Adrenal gland (tissue), 12 donors: ENCODE data around the gene RAP1GAP2. TPM values are rescaled to one million over a fixed set of nuclear protein-coding genes. Genes with fewer than 3 reads are reported as not detected.

Experiments
- DNase-seq, 7 donors: peaks; one replicate each; pipeline ENCODE4 v3.0.0-alpha.2; 2019 to 2020
- H3K27ac ChIP-seq, 5 donors: fragments of 200-600 bp; sonication (generic) in 4 of 5; 1 replicate in 3 of 5; 2 replicates in 2 of 5; pipeline versions ENCODE4 v1.5.1 to v1.8.0; 2016 to 2020; ENCODE audit warnings: mild to moderate bottlenecking in 1 of 5
- H3K27me3 ChIP-seq: fragments of 200-600 bp; 2 replicates; pipeline ENCODE4 v1.8.0; 2021
- H3K36me3 ChIP-seq, 2 donors: fragments of 200-600 bp; replicated peaks in 1 of 2; 1 replicate in 1 of 2; 2 replicates in 1 of 2; pipeline versions ENCODE4 v1.5.1 to v1.8.0; 2018 to 2022
- H3K4me1 ChIP-seq, 2 donors: fragments of 200-600 bp; replicated peaks in 1 of 2; 1 replicate in 1 of 2; 2 replicates in 1 of 2; pipeline versions ENCODE4 v1.5.1 to v1.8.0; 2018 to 2021
- H3K4me3 ChIP-seq, 4 donors: fragments of 200-600 bp; sonication (generic) in 3 of 4; one replicate each; pipeline ENCODE4 v1.5.1; 2016 to 2018
- H3K9me3 ChIP-seq, 3 donors: fragments of 200-600 bp; sonication (generic) in 1 of 3; replicated peaks in 1 of 3; 1 replicate in 2 of 3; 2 replicates in 1 of 3; pipeline versions ENCODE4 v1.5.1 to v1.8.0; 2016 to 2021
- CTCF ChIP-seq, 6 experiments: fragments of 450-650 bp in 4 of 6; fragments of 200-600 bp in 2 of 6; sonication (generic) in 1 of 6; IDR thresholded peaks; 1 replicate in 5 of 6; 2 replicates in 1 of 6; pipeline versions ENCODE4 v1.5.1 to v1.8.0; 2016 to 2021; ENCODE audit warnings: antibody characterized with exemption in 6 of 6, mild to moderate bottlenecking in 2 of 6, moderate library complexity in 1 of 6
- POLR2A ChIP-seq, 2 donors: fragments of 450-650 bp; IDR thresholded peaks; one replicate each; pipeline ENCODE4 v1.6.1; 2017; ENCODE audit warnings: antibody characterized with exemption in 2 of 2, mild to moderate bottlenecking in 2 of 2, moderate library complexity in 1 of 2
- WGBS, 4 donors: extraction: QIAGEN DNeasy Blood & Tissue Kit in 2 of 4; methylation state at CpG; one replicate each; pipeline versions ENCODE4 v1.1.5 to v1.1.7; 2013 to 2017; 5-methylcytosine and 5-hydroxymethylcytosine counted together
- intact Hi-C, 2 donors: fragments of 100-400 bp; cut with DNase I; formaldehyde crosslinking; loops; one replicate each; pipeline versions ENCODE4 v1.14.1 to v1.15.0; 2022 to 2023
- polyA plus RNA-seq, 3 donors: library from polyadenylated mRNA; stranded (reverse); fragments of 200-250 nt in 2 of 3; fragments of 350-450 nt in 1 of 3; fragmentation: Illumina TruSeq in 1 of 3; extraction: RNeasy Lipid Tissue Mini Kit (QIAGEN cat#74804) in 1 of 3; gene quantifications; one replicate each; pipeline ENCODE4 v1.2.3, GENCODE V29; 2013 to 2014
- total RNA-seq, 9 donors: library from RNA; depleted of rRNA in 4 of 9; stranded (reverse); fragments of >200 nt in 4 of 9; fragments of 120-200 nt in 1 of 9; fragmentation: NEBNext Ultra II Directional in 1 of 9; extraction: Animal tissue kit (Norgen Biotek cat#: 25700) in 1 of 9; gene quantifications; one replicate each; pipeline versions ENCODE4 v1.1.0 to v1.2.4, GENCODE V29; 2013 to 2023
- donor health status: healthy with polysubstance abuse.
- donor health status: Bipolar disorder and iron deficiency.
- donor health status: DM: yes; HTN: yes; CAD: no.
- donor health status: DM: no; HTN: no; CAD: no.
- donor health status: DM: no; HTN: no; CAD: no.
- donor health status: DM: yes; HTN: yes; CAD: no.

RAP1GAP2 gene
- total and polyA plus RNA-seq, 12 donors, result 4.2 to 20.4 (median 6.9) TPM

- WGBS, 4 donors, result 69 to 89% (median 77%) methylated on average over 10 to 14 of the region's 14 CpGs
- H3K27ac ChIP-seq, result peak overlapping the region in 1 of 5 donors; percentile 27
- intact Hi-C loops, result no loop called here
- no peaks in the 10 kb centered on the region for H3K36me3 ChIP-seq
- TF ChIP-seq POLR2A (IDR thresholded peaks at IDR 0.05), result no peak
- no peak for TF ChIP-seq CTCF (IDR thresholded peaks at IDR 0.05)
- H3K9me3 ChIP-seq, result no peaks in the 10 kb centered on the region
- no peaks in the 10 kb centered on the region for H3K27me3 ChIP-seq
- H3K4me3 ChIP-seq, result no peak overlapping the region
- no peaks in the 10 kb centered on the region for H3K4me1 ChIP-seq
- DNase-seq, result peak in 1 of 7 donors; percentile 83
These were observed 129.9 kb downstream of the RAP1GAP2 start for GRCh38 chr17:2926019-2926650.

- no peak for DNase-seq
- Histone ChIP-seq H3K4me1 (no peaks in the 10 kb centered on the region), H3K36me3 (no peaks in the 10 kb centered on the region), H3K4me3 (no peak overlapping the region), H3K9me3 (no peaks in the 10 kb centered on the region), H3K27me3 (no peaks in the 10 kb centered on the region), H3K27ac (no peak overlapping the region)
- intact Hi-C loops, result no loop called here
- TF ChIP-seq CTCF (IDR thresholded peaks at IDR 0.05), result no peak
- TF ChIP-seq POLR2A (IDR thresholded peaks at IDR 0.05), result no peak
- 80 to 92% (median 85%) methylated on average over 10 to 22 of the region's 22 CpGs for WGBS, 4 donors
These were observed 132.2 kb downstream of the RAP1GAP2 start for GRCh38 chr17:2928294-2928890.

- DNase-seq, result peak in 6 of 7 donors; percentile 25 to 69 (median 40)
- Histone ChIP-seq H3K4me3 (no peak overlapping the region), H3K27me3 (no peaks in the 10 kb centered on the region), H3K27ac (no peak overlapping the region), H3K36me3 (no peaks in the 10 kb centered on the region), H3K4me1 (no peaks in the 10 kb centered on the region), H3K9me3 (no peaks in the 10 kb centered on the region)
- no peak for TF ChIP-seq POLR2A (IDR thresholded peaks at IDR 0.05)
- TF ChIP-seq CTCF (IDR thresholded peaks at IDR 0.05), result peak; percentile 46 to 68 (median 53)
- 20 to 60% (median 44%) methylated on average over 2 to 15 of the region's 15 CpGs for WGBS, 4 donors
- intact Hi-C loops, result no loop called here
These were observed 133.8 kb downstream of the RAP1GAP2 start for GRCh38 chr17:2929881-2930533.

GRCh38 chr17:2931876-2932275, 135.6 kb downstream of the RAP1GAP2 start:
- no peak for TF ChIP-seq CTCF (IDR thresholded peaks at IDR 0.05)
- TF ChIP-seq POLR2A (IDR thresholded peaks at IDR 0.05), result no peak
- DNase-seq, result no peak
- H3K9me3 ChIP-seq, result no peaks in the 10 kb centered on the region
- no peaks in the 10 kb centered on the region for H3K4me1 ChIP-seq
- H3K27ac ChIP-seq, result no peak overlapping the region
- no peaks in the 10 kb centered on the region for H3K36me3 ChIP-seq
- no peak overlapping the region for H3K4me3 ChIP-seq
- intact Hi-C loops, result no loop called here
- 74 to 86% (median 80%) methylated on average over 6 to 10 of the region's 10 CpGs for WGBS, 4 donors
- no peaks in the 10 kb centered on the region for H3K27me3 ChIP-seq
